ENCODE measurements around the gene OR2Z1.
"Not testable (repeated sequence)": the region's sequence is repeated elsewhere in the genome, so short reads cannot be mapped to it uniquely, and the experiment has no call there.

Gene OR2Z1

GRCh38 chr19:8695911-8696310 lies 25.5 kb upstream of the OR2Z1 start:
- no peaks in the 10 kb centered on the region for H3K36me3 Mint-ChIP-seq (ENCODE audit: low read depth)
- no peaks in the 10 kb centered on the region for H3K9me3 Mint-ChIP-seq
- ATAC-seq, result no peak
- no peak overlapping the region for H3K4me3 Mint-ChIP-seq
- DNase-seq, result no peak
- H3K27me3 Mint-ChIP-seq, result peaks cover 23% of the 10 kb centered on the region
- peaks cover 11% of the 10 kb centered on the region for H3K4me1 Mint-ChIP-seq
- no peak overlapping the region for H3K27ac Mint-ChIP-seq

- Mint-ChIP-seq H3K27me3 (peaks cover 18% of the 10 kb centered on the region), H3K9me3 (no peaks in the 10 kb centered on the region), H3K27ac (no peak overlapping the region), H3K36me3 (ENCODE audit: low read depth) (no peaks in the 10 kb centered on the region), H3K4me3 (no peak overlapping the region), H3K4me1 (peaks cover 20% of the 10 kb centered on the region)
- ATAC-seq (no peak), DNase-seq (no peak)
These were observed 24.4 kb upstream of the OR2Z1 start for GRCh38 chr19:8696993-8697392.

- Mint-ChIP-seq H3K27ac (no peak overlapping the region), H3K36me3 (ENCODE audit: low read depth) (no peaks in the 10 kb centered on the region), H3K9me3 (no peaks in the 10 kb centered on the region), H3K27me3 (peaks cover 17% of the 10 kb centered on the region), H3K4me1 (peaks cover 29% of the 10 kb centered on the region), H3K4me3 (no peak overlapping the region)
- peak; percentile 46 for DNase-seq
- peak; percentile 12 for ATAC-seq
These were observed 23.6 kb upstream of the OR2Z1 start for GRCh38 chr19:8697671-8698432.

- no peak within 1 kb of the TSS for H3K27ac Mint-ChIP-seq
- DNase-seq (no peak), ATAC-seq (no peak)
- H3K4me3 Mint-ChIP-seq, result no peak within 1 kb of the TSS
- H3K36me3 Mint-ChIP-seq (ENCODE audit: low read depth), result no peaks in the 10 kb centered on the region
- no peaks in the 10 kb centered on the region for H3K9me3 Mint-ChIP-seq
- peaks cover 34% of the 10 kb centered on the region for H3K4me1 Mint-ChIP-seq
- peaks cover 13% of the 10 kb centered on the region for H3K27me3 Mint-ChIP-seq
These were observed 22.9 kb upstream of the OR2Z1 start, which contains the start of gene ACTL9 for GRCh38 chr19:8698433-8699063. ACTL9 (minus strand) TSS chr19:8698795; CDS start chr19:8698701, 94 bp downstream.

GRCh38 chr19:8699908-8700307 lies 21.5 kb upstream of the OR2Z1 start:
- H3K4me3 Mint-ChIP-seq, result no peak overlapping the region
- no peak for ATAC-seq
- H3K27ac Mint-ChIP-seq, result no peak overlapping the region
- peaks cover 10% of the 10 kb centered on the region for H3K27me3 Mint-ChIP-seq
- H3K4me1 Mint-ChIP-seq, result peaks cover 44% of the 10 kb centered on the region
- H3K36me3 Mint-ChIP-seq (ENCODE audit: low read depth), result no peaks in the 10 kb centered on the region
- DNase-seq, result no peak
- no peaks in the 10 kb centered on the region for H3K9me3 Mint-ChIP-seq

DNA sequence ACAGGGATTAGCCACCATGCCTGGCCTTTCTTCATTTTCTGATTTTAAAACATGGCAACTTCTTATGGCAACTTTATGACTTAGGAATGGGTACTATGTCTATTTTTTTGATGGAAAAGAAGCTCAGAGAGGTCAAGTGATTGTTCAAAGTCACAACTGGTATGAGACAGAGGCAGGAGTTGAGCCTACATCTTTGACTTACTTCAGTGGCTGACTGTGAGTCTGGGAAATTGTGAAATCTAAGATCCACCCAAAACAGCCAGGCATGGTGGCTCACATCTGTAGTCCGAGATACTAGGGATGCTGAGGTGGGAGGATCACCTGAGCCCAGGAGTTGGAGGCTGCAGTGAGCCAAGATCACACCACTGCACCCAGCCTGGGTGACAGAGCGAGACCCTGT lies 20.5 kb upstream of the OR2Z1 start:
- ATAC-seq, result no peak
- Mint-ChIP-seq H3K36me3 (ENCODE audit: low read depth) (no peaks in the 10 kb centered on the region), H3K9me3 (no peaks in the 10 kb centered on the region), H3K27ac (no peak overlapping the region), H3K4me3 (no peak overlapping the region), H3K4me1 (peaks cover 54% of the 10 kb centered on the region), H3K27me3 (peaks cover 7% of the 10 kb centered on the region)
- no peak for DNase-seq

- Mint-ChIP-seq H3K9me3 (no peaks in the 10 kb centered on the region), H3K4me3 (peak overlapping the region; percentile 4), H3K36me3 (ENCODE audit: low read depth) (no peaks in the 10 kb centered on the region), H3K27me3 (peaks cover 2% of the 10 kb centered on the region), H3K27ac (no peak overlapping the region), H3K4me1 (peaks cover 49% of the 10 kb centered on the region)
- peak; percentile 94 for ATAC-seq
- peak; percentile 36 for DNase-seq
These were observed 19.1 kb upstream of the OR2Z1 start for GRCh38 chr19:8702350-8702749.

- DNase-seq (no peak), ATAC-seq (no peak)
- H3K36me3 Mint-ChIP-seq (ENCODE audit: low read depth), result no peaks in the 10 kb centered on the region
- no peaks in the 10 kb centered on the region for H3K9me3 Mint-ChIP-seq
- peaks cover 2% of the 10 kb centered on the region for H3K27me3 Mint-ChIP-seq
- H3K4me3 Mint-ChIP-seq, result no peak overlapping the region
- H3K27ac Mint-ChIP-seq, result no peak overlapping the region
- H3K4me1 Mint-ChIP-seq, result peaks cover 50% of the 10 kb centered on the region
These were observed 18.2 kb upstream of the OR2Z1 start for GRCh38 chr19:8703223-8703622.

DNA sequence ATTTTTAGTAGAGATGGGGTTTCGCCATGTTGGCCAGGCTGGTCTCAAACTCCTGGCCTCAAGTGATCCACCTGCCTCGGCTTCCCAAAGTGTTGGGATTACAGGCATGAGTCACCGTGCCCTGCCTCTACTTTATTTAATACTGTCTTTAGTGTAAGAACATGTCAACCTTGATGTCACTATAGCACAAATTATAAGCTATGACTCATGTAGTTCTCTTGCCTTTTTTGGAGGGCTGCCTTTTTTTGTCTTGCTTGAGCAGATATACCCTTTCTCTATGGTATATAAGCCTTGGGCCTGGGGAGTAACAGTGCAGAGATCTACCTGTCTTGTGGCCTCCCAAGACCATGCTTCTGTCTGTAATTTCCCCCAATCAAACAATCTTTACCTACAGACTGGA lies 16.1 kb upstream of the OR2Z1 start:
- ATAC-seq, result peak; percentile 25
- H3K27ac Mint-ChIP-seq, result peak overlapping the region; percentile 6
- H3K4me3 Mint-ChIP-seq, result not testable (repeated sequence)

GRCh38 chr19:8705742-8706141 lies 15.7 kb upstream of the OR2Z1 start:
- Mint-ChIP-seq H3K4me3 (no peak overlapping the region), H3K9me3 (no peaks in the 10 kb centered on the region), H3K36me3 (ENCODE audit: low read depth) (no peaks in the 10 kb centered on the region), H3K27ac (peak overlapping the region; percentile 6), H3K4me1 (peaks cover 59% of the 10 kb centered on the region), H3K27me3 (no peaks in the 10 kb centered on the region)
- DNase-seq (no peak), ATAC-seq (no peak)

More for the DNA sequence above, 16.1 kb upstream of the OR2Z1 start:
- H3K27me3 Mint-ChIP-seq; H3K36me3 Mint-ChIP-seq (ENCODE audit: low read depth); DNase-seq; H3K9me3 Mint-ChIP-seq: not testable (repeated sequence)
- peaks cover 58% of the 10 kb centered on the region for H3K4me1 Mint-ChIP-seq

DNA sequence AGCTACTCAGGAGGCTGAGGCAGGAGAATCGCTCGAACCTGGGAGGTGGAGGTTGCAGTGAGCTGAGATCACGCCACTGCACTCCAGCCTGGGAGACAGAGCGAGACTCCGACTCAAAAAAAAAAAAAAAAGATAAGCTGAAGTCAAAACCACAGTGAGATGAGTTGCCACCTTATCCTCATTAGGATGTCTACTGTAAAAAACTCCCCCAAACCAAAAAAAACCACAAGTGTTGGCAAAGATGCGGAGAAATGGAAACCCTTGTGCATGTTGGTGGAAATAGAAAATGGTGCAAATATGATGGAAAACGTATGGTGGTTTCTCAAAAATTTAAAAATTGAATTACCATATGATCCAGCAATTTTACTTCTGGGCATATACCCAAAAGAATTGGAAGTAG lies 11.1 kb upstream of the OR2Z1 start:
- H3K4me1 Mint-ChIP-seq, result peaks cover 18% of the 10 kb centered on the region
- peaks cover 11% of the 10 kb centered on the region for H3K9me3 Mint-ChIP-seq
- ATAC-seq; H3K27me3 Mint-ChIP-seq; H3K4me3 Mint-ChIP-seq; H3K27ac Mint-ChIP-seq; H3K36me3 Mint-ChIP-seq (ENCODE audit: low read depth); DNase-seq: not testable (repeated sequence)

DNA sequence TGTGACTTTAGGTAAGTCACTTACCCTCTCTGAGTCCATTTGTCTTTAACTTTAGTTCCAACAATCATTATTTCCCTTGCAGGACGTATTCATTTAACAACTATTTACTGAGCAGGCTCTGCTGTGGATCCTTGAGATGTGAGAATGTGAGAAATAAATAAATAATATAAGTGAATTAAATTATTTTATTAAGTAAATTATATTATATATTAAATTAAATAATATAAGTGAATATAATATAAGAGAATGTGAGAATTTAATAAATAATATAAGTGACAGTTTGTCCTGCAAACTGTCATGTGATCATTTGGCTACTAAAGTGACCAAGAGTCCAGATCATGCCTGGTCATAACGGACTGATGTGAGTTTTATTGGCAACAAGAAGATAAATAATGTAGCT lies 598 bp downstream of the OR2Z1 start:
- H3K27ac Mint-ChIP-seq, result no peak overlapping the region
- peaks cover 2% of the 10 kb centered on the region for H3K36me3 Mint-ChIP-seq (ENCODE audit: low read depth)
- peaks cover 13% of the 10 kb centered on the region for H3K27me3 Mint-ChIP-seq
- no peaks in the 10 kb centered on the region for H3K4me1 Mint-ChIP-seq
- DNase-seq, result no peak
- H3K9me3 Mint-ChIP-seq, result peaks cover 8% of the 10 kb centered on the region
- ATAC-seq, result no peak
- H3K4me3 Mint-ChIP-seq, result no peak overlapping the region

DNA sequence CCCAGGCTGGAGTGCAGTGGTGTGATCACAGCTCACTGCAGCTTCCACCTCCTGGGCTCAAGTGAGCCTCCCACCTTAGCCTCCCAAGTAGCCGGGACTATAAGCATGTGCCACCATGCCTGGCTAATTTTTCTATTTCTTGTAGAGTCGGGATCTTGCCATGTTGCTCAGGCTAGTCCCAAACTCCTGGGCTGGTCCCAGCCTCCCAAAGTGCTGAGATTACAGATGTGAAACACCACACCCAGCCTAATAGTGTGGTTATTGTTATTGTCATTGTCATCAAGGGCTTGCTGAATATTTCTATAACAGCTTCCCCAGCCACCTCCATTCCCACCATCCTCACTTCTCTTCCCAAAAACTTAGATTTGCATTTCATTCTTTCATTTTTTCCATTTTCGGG lies 2.8 kb downstream of the OR2Z1 start:
- Mint-ChIP-seq H3K27me3 (peaks cover 10% of the 10 kb centered on the region), H3K27ac (no peak overlapping the region), H3K9me3 (peaks cover 4% of the 10 kb centered on the region), H3K4me1 (no peaks in the 10 kb centered on the region), H3K4me3 (no peak overlapping the region), H3K36me3 (ENCODE audit: low read depth) (no peaks in the 10 kb centered on the region)
- ATAC-seq, result no peak
- no peak for DNase-seq

- peak; percentile 3 for DNase-seq
- peaks cover 1% of the 10 kb centered on the region for H3K27me3 Mint-ChIP-seq
- no peaks in the 10 kb centered on the region for H3K4me1 Mint-ChIP-seq
- no peak overlapping the region for H3K4me3 Mint-ChIP-seq
- ATAC-seq, result no peak
- no peaks in the 10 kb centered on the region for H3K9me3 Mint-ChIP-seq
- no peak overlapping the region for H3K27ac Mint-ChIP-seq
- H3K36me3 Mint-ChIP-seq (ENCODE audit: low read depth), result no peaks in the 10 kb centered on the region
These were observed 10.2 kb downstream of the OR2Z1 start for GRCh38 chr19:8731428-8732169.

- Mint-ChIP-seq H3K4me1 (no peaks in the 10 kb centered on the region), H3K27ac (no peak overlapping the region), H3K4me3 (no peak overlapping the region), H3K9me3 (no peaks in the 10 kb centered on the region), H3K27me3 (peaks cover under 1% of the 10 kb centered on the region), H3K36me3 (ENCODE audit: low read depth) (no peaks in the 10 kb centered on the region)
- DNase-seq, result no peak
- ATAC-seq, result no peak
These were observed 16.9 kb downstream of the OR2Z1 start for GRCh38 chr19:8738377-8738776.
